ENCODE measurements around the gene CD68. TPM values are rescaled to one million over a fixed set of nuclear protein-coding genes. Genes with fewer than 3 reads are reported as not detected.

The CD68 gene
- total and polyA plus RNA-seq, 2 donors: 9.1 to 73.7 TPM

DNA sequence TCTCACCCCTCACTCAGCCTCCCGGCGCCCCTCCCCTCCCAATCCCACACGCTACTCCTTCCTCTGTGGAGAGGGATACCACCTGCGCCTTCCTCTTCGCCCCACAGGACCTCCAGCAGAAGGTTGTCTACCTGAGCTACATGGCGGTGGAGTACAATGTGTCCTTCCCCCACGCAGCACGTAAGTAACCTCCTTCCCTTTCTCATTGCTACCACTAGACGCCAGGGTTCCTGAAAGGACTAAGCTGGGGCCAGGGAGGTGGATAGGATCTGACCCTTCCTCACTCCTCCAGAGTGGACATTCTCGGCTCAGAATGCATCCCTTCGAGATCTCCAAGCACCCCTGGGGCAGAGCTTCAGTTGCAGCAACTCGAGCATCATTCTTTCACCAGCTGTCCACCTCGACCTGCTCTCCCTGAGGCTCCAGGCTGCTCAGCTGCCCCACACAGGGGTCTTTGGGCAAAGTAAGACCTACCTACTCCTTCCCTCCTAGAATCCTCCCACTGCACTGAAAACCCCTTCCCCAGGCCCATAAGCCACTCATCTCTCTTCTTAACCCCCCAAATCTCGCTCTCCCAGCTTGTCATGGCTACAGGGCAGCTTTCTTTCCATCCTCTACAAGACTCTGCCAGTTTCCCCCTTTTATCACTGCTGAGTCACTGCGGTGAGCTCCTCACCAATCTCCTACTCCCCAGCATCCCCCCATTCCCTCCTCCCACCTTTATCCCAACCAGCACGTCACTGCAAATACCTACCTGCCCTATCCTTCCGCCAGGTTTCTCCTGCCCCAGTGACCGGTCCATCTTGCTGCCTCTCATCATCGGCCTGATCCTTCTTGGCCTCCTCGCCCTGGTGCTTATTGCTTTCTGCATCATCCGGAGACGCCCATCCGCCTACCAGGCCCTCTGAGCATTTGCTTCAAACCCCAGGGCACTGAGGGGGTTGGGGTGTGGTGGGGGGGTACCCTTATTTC, 1.5 kb downstream of the CD68 start:
- WGBS: 80% methylated on average over 23 of the region's 23 CpGs
- H3K4me3 ChIP-seq (ENCODE audit: low read depth, low read length): no peak overlapping the region
- H3K27ac ChIP-seq (ENCODE audit: low read depth): peak overlapping the region; percentile 0
- H3K36me3 ChIP-seq (ENCODE audit: insufficient read depth): peaks cover 5% of the 10 kb centered on the region
- DNase-seq (ENCODE audit: extremely low spot score): no peak
- no peaks in the 10 kb centered on the region for H3K4me1 ChIP-seq (ENCODE audit: insufficient read depth)

DNA sequence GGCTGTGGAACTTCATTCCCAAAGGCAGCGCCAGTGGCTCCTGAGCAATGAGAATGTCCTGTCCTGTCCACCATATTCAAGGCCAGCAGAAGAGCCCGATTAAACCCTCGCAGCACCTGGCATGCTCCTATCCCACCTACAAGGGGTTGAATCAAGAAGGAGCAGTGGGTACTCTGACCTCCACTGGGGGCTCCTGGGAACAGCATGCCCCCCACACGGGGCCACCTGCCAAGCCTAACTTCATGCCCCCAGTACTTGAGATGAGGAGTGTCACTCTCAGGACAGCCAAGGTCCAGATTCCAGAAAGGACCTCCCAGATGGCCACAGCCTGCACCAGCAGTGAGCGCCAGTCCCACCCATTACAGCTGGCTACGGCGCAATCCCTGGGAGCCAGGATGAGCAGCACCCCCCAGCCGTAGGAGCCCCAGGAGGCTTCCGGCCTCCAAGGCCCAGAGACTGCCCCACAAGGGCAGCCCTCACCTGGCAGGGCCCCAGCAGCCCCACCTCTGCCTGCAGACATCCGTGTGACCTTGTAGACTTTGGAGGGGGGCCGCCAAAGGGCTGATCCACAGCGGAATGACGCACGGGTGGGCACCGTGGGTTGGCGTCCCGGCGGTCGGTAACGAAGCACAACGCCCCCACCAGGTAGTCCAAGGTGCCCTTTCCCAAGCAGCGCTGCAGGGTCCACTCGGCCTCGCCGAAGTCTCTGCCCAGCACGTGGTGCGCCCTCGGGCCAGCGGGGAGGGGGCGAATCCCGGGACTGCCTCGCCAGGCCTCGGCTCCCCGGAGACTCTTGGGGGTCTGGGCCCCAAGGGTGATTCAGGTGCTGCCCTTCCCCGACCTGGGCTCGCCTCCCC, 3.2 kb downstream of the CD68 start:
- 85% methylated on average over 36 of the region's 36 CpGs for WGBS
- no peak for DNase-seq (ENCODE audit: extremely low spot score)
- peak overlapping the region; percentile 33 for H3K4me3 ChIP-seq (ENCODE audit: low read depth, low read length)
- H3K4me1 ChIP-seq (ENCODE audit: insufficient read depth): no peaks in the 10 kb centered on the region
- H3K27ac ChIP-seq (ENCODE audit: low read depth): peak overlapping the region; percentile 92
- H3K36me3 ChIP-seq (ENCODE audit: insufficient read depth): peaks cover 5% of the 10 kb centered on the region

GRCh38 chr17:7583253-7584109, 4.0 kb downstream of the CD68 start, which contains the start of gene MPDU1:
TSS of gene MPDU1 (plus strand) at chr17:7583852. CDS start at chr17:7583863, 11 bp downstream.
- peak; percentile 98 for DNase-seq (ENCODE audit: extremely low spot score)
- Histone ChIP-seq H3K4me3 (ENCODE audit: low read depth, low read length) (peak within 1 kb of the TSS; percentile 33), H3K4me1 (ENCODE audit: insufficient read depth) (no peaks in the 10 kb centered on the region), H3K27ac (ENCODE audit: low read depth) (peak within 1 kb of the TSS; percentile 92), H3K36me3 (ENCODE audit: insufficient read depth) (no peaks in the 10 kb centered on the region)
- WGBS: 13% methylated on average over 69 of the region's 69 CpGs

GRCh38 chr17:7586673-7587419, 7.4 kb downstream of the CD68 start:
- H3K4me1 ChIP-seq (ENCODE audit: insufficient read depth): no peaks in the 10 kb centered on the region

GRCh38 chr17:7587420-7588151, 8.1 kb downstream of the CD68 start:
- H3K4me1 ChIP-seq (ENCODE audit: insufficient read depth): no peaks in the 10 kb centered on the region
- no peak for DNase-seq (ENCODE audit: extremely low spot score)
- 61% methylated on average over 12 of the region's 12 CpGs for WGBS

More at GRCh38 chr17:7586673-7587419, 7.4 kb downstream of the CD68 start:
- 76% methylated on average over 9 of the region's 9 CpGs for WGBS
- DNase-seq (ENCODE audit: extremely low spot score): no peak
- no peaks in the 10 kb centered on the region for H3K36me3 ChIP-seq (ENCODE audit: insufficient read depth)
- H3K27ac ChIP-seq (ENCODE audit: low read depth): no peak overlapping the region
- H3K4me3 ChIP-seq (ENCODE audit: low read depth, low read length): no peak overlapping the region

GRCh38 chr17:7588553-7589203, 9.2 kb downstream of the CD68 start:
- WGBS: 48% methylated on average over 30 of the region's 30 CpGs
- H3K27ac ChIP-seq (ENCODE audit: low read depth): peak overlapping the region; percentile 72
- DNase-seq (ENCODE audit: extremely low spot score): no peak

More at GRCh38 chr17:7587420-7588151, 8.1 kb downstream of the CD68 start:
- no peak overlapping the region for H3K27ac ChIP-seq (ENCODE audit: low read depth)
- peaks cover 5% of the 10 kb centered on the region for H3K36me3 ChIP-seq (ENCODE audit: insufficient read depth)
- H3K4me3 ChIP-seq (ENCODE audit: low read depth, low read length): no peak overlapping the region

GRCh38 chr17:7589204-7589868, 9.9 kb downstream of the CD68 start:
- no peak for DNase-seq (ENCODE audit: extremely low spot score)
- WGBS: 12% methylated on average over 56 of the region's 56 CpGs
- no peaks in the 10 kb centered on the region for H3K4me1 ChIP-seq (ENCODE audit: insufficient read depth)
- H3K4me3 ChIP-seq (ENCODE audit: low read depth, low read length): peak overlapping the region; percentile 52
- peaks cover 6% of the 10 kb centered on the region for H3K36me3 ChIP-seq (ENCODE audit: insufficient read depth)
- peak overlapping the region; percentile 72 for H3K27ac ChIP-seq (ENCODE audit: low read depth)

More at GRCh38 chr17:7588553-7589203, 9.2 kb downstream of the CD68 start:
- peaks cover 6% of the 10 kb centered on the region for H3K36me3 ChIP-seq (ENCODE audit: insufficient read depth)
- no peaks in the 10 kb centered on the region for H3K4me1 ChIP-seq (ENCODE audit: insufficient read depth)
- H3K4me3 ChIP-seq (ENCODE audit: low read depth, low read length): peak overlapping the region; percentile 52

GRCh38 chr17:7589891-7590691, 10.7 kb downstream of the CD68 start, which contains the start of gene SOX15:
TSS of gene SOX15 (minus strand) at chr17:7590094. CDS start at chr17:7589676, 418 bp downstream.
- Histone ChIP-seq H3K27ac (ENCODE audit: low read depth) (peak within 1 kb of the TSS; percentile 72), H3K4me1 (ENCODE audit: insufficient read depth) (no peaks in the 10 kb centered on the region), H3K36me3 (ENCODE audit: insufficient read depth) (peaks cover 6% of the 10 kb centered on the region), H3K4me3 (ENCODE audit: low read depth, low read length) (peak within 1 kb of the TSS; percentile 52)
- WGBS: 56% methylated on average over 24 of the region's 24 CpGs
- no peak for DNase-seq (ENCODE audit: extremely low spot score)

- H3K4me3 ChIP-seq (ENCODE audit: low read depth, low read length): no peak overlapping the region
- H3K27ac ChIP-seq (ENCODE audit: low read depth): no peak overlapping the region
- no peak for DNase-seq (ENCODE audit: extremely low spot score)
- 72% methylated on average over 4 of the region's 4 CpGs for WGBS
- H3K36me3 ChIP-seq (ENCODE audit: insufficient read depth): peaks cover 8% of the 10 kb centered on the region
- H3K4me1 ChIP-seq (ENCODE audit: insufficient read depth): no peaks in the 10 kb centered on the region
Observed at GRCh38 chr17:7590743-7591142, 11.3 kb downstream of the CD68 start.

- WGBS: 91% methylated on average over 5 of the region's 5 CpGs
- H3K27ac ChIP-seq (ENCODE audit: low read depth): no peak overlapping the region
- H3K4me1 ChIP-seq (ENCODE audit: insufficient read depth): no peaks in the 10 kb centered on the region
- no peak overlapping the region for H3K4me3 ChIP-seq (ENCODE audit: low read depth, low read length)
- DNase-seq (ENCODE audit: extremely low spot score): no peak
- H3K36me3 ChIP-seq (ENCODE audit: insufficient read depth): peaks cover 8% of the 10 kb centered on the region
Observed at GRCh38 chr17:7591596-7591995, 12.2 kb downstream of the CD68 start.
